GM19023 (cell line): ENCODE measurements around the gene FBXO33.
"Not testable (repeated sequence)": the region's sequence is repeated elsewhere in the genome, so short reads cannot be mapped to it uniquely, and the experiment has no call there.

ENCODE experiments used
- ATAC-seq: cut with Tn5 transposase; IDR thresholded peaks from one replicate; pipeline ENCODE4 v1.9.1; 2021; ENCODE audit warnings: mild to moderate bottlenecking, moderate library complexity; ENCODE audit not compliant: unreplicated experiment

The FBXO33 gene

DNA sequence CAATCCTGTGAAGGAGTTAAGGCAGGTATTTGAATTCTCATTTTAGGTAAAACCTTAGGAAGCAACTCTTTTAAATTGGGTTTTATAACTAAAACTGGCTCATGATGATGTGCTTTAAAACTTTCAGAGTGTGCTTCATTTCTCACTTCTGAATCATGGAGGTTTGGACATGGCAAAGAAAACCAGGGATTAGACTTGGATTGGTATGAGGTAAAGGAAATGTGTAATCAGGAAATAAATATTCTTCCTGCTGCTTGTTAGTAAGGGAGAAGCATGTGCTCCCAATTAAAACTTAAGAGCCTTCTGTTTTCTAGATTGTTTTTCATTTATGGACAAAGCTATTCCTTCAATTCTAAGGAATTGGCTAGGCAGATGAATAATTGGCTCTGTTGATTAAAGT, 57.4 kb downstream of the FBXO33 start:
- ATAC-seq: no peak

DNA sequence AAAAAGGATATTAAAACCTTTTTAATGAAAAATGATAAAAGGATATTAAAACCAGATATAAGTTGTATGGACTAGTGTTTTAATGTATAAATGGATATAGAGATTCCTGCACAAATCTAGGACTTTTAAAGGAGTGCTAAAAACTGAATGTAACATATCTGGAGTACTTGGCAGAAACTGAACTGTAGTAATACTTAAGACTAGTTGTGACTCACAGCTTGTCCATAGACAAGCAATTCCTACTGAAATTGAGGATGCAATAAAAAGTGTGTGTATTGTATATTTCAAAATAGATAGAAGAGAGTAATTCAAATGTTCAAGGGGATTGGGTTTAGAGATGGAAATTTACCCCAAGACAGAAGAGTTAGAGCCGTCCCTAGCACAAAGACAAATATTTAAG, 59.6 kb downstream of the FBXO33 start:
- no peak for ATAC-seq

DNA sequence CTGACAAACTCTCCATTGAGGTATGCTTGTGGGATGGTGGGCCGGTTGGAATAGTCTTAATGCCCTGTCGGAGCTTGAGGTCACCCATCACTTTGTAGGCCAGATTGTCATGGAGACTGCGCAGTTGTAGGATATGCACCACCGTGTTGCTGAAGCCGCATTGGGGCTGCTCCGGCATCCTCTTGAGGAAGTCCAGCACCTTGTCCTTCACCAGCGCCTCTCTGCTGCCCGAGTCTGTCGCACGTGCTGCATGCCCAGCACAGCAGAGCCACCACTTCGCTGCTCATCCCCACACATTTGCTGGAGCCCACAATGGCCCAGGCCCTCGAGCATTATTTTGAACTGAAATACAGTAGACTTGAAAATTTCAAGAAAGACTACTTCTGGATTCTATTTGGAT, 61.8 kb downstream of the FBXO33 start:
- ATAC-seq: no peak

DNA sequence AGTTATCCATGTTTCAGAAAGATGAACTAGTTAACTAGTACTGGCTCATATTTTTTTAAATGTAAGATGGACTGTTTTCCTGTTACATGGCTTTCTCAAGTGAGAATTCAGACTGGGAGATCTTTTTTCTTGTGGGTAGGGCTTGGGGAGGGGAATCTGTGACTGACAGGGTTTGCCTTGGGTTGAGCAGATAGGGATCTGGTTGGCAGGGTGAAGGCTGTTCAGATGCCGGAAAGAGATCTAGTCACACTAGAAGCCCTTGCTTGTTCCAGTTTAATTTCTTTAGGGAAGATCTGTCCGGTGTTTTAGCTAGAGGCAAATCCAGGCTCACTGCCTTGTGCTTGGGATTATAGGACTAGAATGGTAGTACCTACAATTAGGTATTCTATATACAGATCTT, 63.2 kb downstream of the FBXO33 start:
- ATAC-seq: no peak

DNA sequence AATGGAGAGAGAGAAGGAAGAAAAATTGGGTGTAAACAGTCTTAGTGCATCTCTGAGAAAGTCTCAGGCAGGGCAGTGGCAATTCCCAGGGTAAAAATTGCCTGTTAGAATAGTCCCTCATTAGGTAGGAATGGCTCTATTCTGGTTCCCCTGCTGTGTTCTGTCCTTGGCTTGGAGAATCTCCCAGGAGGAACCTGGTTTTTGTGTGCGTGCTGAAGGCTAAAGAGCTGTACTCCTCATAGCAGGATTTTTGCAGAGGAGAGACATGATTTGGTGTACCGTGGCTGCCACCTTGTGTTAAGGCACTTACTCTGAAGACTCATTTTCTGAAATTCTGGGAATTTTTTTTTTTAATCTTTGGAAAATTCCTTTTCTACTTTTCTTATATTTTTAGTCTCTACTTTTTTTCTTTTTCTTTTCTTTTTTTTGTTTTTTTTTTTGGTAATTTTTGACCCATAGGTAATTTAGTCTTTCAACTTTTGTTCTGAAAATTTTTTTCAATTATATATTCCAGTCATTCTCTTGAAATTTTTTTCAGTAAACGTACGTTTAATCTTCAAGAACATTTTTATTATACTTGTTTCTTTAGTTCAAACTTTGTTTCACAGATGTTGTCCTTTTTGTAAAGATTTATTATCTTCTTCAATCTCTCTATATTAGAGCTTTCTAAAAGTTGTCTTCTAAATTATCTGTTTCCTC, 63.8 kb downstream of the FBXO33 start:
- ATAC-seq: no peak

DNA sequence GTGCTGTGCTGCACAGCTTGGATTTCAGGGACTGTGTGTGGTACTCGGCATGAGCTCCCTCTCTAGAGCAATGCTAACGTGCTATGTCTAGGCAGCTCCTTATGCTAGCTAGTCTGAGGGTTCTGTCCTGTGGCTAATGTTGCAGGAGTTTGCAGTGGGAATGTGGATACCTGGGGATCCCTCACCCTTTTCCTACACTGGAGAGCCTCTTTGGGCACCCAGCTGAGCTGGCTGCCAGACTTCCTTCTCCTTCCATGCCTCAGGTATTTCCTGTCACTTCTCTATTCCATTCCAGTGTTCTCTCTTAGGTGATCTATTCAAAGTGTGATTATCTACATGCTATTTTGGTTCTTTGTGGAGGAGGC, 64.9 kb downstream of the FBXO33 start:
- no peak for ATAC-seq

DNA sequence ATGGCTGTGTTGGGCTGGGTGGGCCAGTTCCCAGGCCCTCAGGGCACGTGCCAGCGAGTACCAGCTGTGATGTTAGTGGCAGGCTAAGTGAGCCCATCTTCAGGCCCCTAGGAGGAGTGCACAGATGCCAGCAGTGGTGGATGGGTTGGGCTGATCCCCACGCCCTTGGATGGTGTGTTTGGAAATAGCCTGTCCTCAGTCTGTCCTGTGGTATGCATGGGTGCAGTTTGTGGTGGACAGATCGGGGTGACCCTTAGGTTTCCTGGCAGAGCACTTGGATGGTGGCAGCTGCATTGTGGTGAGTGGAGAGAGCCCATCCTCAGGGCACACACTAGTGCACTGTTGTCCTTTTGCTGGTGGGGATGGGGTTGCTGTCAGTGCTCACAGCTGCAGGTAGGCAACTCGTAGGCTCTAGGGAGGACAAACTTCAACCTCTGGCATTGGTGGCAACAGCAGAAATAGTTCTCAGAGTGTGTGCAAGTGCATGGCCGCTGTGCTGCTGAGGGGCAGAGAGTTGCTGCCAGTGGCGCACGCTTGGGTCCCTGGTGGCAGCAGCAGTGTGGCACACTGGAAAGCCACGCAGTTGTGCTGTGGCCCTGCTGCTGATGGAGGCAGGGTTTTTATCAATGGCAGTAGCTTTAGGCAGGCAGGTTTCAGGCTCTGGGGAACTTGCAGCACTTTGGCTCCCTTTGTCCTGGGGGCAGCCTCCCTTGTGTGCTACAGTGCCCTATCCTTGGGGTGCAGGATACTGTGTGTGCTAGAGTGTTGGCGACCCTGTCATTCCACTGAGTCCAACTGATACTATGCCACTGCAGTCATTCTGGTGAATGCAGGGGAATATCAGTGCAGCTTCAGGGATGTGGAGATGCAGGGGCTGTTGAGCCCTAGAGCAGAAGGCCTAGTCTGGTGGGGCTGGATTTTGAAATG, 65.5 kb downstream of the FBXO33 start:
- ATAC-seq: no peak

DNA sequence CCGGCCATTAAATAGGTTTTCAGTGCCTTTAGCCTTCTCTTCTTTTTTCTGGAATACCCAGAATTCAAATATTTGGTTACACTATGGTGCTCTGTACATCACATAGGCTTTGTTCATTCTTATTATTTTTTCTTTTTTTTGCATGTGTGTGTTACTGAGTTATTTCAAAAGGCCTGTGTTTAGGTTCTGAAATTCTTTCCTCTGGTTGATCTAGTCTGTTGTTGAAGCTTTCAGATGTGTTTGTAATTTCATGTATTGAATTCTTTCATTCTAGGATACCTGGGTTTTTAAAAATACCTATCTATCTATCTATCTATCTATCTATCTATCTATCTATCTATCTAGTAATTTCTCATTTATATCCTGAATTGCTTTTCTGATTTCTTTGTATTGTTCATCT, 66.9 kb downstream of the FBXO33 start:
- ATAC-seq: no peak

DNA sequence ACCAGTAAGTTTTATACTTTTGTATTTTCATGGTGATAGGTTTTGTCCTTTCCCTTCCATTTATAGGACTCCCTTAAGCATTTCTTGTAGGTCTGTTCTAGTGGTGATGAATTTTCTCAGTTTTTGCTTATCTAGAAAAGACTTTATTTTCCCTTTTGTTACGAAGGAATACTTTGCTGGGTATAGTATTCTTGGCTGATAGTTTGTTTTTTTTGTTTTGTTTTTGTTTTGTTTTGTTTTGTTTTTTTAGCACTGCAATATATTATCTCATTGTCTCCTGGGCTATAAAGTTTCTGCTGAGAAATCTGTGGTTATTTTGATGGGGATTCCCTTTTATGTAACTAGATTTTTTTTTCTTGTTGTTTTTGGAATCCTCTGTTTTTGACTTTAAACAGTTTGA, 67.7 kb downstream of the FBXO33 start:
- ATAC-seq: no peak

DNA sequence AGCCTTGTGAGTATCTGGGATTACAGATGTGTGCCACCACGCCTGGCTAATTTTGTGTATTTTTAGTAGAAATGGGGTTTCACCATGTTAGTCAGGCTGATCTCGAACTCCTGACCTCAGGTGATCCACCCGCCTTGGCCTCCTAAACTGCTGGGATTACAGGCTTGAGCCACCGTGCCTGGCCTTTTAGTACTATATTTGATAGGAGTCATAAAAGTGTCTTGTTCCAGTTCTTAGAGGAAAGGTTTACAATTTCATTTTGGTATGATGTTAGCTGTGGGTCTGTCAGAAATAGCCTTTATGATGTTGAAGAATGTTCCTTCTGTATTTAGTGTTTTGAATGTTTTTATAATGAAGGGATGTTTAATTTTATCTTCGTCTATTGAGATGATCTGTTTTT, 70.7 kb downstream of the FBXO33 start:
- not testable (repeated sequence) for ATAC-seq

DNA sequence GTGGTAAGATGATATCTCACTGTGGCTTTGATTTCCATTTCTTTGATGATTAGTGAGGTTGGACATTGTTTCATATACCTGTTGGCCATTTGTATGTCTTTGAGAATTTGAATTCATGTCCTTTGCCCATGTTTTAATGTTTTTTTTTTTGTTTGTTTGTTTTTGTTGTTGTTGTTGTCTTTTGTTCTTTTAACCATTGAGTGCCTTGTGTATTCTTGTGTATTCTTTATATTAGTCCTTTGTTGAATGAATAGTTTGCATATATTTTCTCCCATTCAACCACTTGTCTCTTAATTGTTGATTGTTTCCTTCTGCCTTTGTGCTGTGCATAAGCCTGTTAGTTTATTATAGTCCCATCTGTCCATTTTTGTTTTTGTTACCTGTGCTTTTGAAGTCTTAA, 71.9 kb downstream of the FBXO33 start:
- ATAC-seq: no peak

DNA sequence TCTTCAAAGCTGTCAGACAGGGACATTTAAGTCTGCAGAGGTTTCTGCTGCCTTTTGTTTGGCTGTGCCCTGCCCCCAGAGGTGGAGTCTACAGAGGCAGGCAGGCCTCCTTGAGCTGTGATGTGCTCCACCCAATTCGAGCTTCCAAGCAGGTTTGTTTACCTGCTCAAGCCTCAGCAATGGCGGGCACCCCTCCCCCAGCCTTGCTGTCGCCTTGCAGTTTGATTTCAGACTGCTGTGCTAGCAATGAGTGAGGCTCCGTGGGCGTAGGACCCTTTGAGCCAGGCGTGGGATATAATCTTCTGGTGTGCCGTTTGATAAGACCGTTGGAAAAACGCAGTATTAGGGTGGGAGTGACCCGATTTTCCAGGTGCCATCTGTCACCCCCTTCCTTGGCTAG, 73.2 kb downstream of the FBXO33 start:
- ATAC-seq: not testable (repeated sequence)

DNA sequence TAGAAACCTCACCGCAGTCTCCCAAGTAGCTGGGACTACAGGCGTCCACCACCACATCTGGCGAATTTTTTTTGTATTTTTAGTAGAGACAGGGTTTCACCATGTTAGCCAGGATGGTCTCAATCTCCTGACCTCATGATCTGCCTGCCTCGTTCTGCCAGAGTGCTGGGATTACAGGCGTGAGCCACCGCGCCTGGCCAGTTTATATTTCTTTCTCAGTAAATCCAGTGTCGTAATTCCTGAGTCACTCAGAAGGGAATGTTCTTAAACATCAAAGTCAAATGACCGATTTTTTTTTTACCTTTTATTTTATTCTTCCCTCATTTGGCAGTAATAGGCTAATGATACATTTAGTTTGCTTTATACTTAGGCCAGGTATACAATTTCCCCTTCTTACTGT, 80.5 kb downstream of the FBXO33 start:
- ATAC-seq: no peak

DNA sequence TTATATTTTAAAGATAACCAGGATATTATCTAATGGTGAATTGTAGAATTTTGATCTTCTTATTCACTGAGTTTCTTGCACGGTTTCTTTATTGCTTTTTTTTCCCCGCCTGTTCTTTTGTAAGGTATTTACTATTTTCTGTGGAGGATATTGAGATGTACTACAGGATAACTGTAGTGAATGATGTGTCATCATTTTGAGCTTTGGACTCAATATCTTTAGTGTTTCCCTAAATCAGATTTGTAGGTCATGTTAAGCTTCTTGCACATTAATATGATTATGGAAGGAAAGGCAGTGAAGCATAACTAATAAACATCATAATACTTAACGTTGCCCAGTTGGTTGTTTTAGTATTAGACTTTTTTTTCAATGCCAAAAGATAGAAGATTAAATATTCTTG, 81.4 kb downstream of the FBXO33 start:
- no peak for ATAC-seq
